GM08714 (cell line): ENCODE measurements around the gene LIMS2.

Experiments used
- H3K4me3 ChIP-seq: fragments of 200-500 bp; sonication (Bioruptor generic); 2 replicates; pipeline ENCODE4 v1.5.1; 2014; ENCODE audit warnings: mild to moderate bottlenecking, low read length, inconsistent platforms
- ZNF274 ChIP-seq: IDR thresholded peaks from 2 replicates; pipeline ENCODE4 v1.6.1; 2012; ENCODE audit warnings: mild to moderate bottlenecking, low read depth, low read length

Gene LIMS2

DNA sequence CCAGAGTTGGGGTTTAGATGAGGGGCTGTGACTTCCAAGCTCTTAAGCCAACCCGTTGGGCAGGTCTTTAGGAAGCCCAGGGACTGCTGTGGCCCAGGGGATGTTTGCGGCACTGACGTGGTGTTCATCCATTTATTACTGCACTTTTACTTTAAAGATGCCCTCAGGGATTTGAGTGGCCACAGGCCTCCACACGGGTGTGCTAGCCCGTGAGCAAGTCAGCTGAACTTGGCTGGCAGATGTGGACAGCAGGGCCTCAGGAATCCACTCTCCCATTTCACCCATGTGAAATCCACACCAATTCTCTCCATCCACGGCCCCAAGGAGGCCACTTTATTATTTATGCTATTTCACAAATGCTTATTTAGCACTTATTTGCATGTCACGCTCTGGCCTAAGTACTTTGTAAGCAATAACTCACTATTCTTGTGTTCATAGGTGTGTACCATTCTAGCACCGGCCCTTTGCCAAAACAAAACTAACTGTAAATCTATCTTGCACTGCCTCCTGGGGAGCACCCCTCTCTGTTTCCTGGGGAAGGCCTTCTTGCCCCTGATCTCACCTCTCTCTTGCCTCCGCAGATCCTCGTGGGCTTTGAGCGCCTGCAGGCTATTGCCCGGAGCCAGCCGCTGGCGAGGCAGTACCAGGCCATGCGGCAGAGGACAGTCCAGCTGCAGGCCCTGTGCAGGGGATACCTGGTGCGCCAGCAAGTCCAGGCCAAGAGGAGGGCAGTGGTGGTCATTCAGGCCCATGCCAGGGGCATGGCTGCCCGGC is 68.5 kb downstream of the LIMS2 start:
- TF ChIP-seq ZNF274, result no peak
- H3K4me3 ChIP-seq, result no peak overlapping the region

DNA sequence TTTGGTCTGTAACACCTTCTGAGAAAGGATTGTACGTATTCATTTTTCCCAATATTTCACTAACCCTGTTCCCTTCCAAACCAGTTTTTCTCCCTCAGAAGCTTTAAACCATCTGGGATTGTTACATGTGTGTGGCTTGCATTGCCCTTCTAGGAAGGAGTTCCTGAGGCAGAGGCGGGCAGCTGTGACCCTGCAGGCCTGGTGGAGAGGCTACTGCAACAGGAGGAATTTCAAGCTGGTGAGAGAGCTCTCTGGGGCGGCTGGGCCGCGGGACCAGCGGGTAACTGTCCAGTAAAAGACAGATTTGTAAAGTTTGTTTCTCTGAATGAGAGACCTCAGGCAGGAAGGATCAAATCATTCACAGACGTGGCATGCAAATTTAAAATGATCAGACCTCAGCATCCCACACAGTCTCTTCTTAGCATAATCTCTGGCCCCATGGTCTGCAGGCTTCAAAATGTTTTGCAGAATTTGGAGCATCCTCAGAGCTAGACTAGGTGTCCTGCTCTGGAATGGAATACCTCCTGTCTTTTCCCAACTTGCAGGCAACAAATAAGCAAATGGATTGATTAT is 69.6 kb downstream of the LIMS2 start:
- H3K4me3 ChIP-seq, result no peak overlapping the region
- TF ChIP-seq ZNF274, result no peak

DNA sequence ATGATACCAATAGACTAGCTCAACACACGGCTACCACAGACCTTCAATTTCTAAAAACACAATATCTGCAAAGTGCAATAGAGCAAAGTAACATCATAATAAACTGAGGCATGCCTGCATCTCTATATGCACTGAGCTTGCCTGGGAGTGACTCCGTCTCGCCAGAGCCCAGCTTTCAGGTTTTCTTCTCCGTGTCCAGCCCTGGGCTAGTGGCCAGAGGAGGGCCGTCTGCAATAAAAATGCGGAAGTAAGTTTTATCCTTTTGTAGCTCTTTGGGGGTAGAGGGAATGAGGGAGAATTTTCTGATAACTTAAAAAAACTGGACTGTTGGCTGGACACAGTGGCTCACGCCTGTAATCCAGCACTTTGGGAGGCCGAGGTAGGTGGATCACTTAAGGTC is 70.3 kb downstream of the LIMS2 start:
- no peak for TF ChIP-seq ZNF274

DNA sequence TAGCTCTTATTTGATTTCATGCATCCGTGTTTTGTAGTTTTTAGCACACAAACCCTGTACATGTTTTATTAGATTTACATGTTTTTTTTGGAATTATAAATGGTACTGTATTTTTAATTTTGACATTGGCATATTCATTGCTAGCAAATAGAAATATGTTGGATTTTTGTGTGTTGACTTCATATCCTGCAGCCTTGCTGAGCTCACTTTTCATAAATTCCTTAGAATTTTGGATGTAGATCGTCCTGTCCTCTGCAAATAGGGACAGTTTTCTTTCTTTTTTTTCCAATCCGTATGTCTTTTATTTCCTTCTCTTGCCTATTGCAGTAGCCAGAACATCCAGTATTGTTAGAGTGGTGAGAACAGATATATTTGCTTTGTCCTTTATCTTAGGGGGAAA is 76.1 kb downstream of the LIMS2 start:
- H3K4me3 ChIP-seq, result no peak overlapping the region

More for the DNA sequence above, 70.3 kb downstream of the LIMS2 start:
- no peak overlapping the region for H3K4me3 ChIP-seq

DNA sequence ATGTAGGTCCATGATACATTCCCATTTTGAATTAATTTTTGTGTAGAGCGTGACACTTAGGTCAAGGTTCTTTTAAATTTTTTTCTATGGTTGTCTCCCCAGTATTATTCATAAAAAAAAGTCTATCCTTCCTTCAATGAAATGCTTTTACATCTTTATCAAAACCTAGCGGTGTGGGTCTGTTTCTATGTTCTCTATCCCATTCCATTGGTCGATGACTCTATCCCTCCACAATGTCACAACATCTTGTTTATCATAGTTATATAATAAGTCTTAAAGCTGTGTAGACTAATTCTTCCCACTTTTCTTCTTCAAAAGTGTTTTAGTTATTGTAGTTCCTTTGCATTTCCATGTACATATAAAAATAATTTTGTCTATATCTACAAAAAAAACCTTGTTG is 76.6 kb downstream of the LIMS2 start:
- TF ChIP-seq ZNF274, result no peak
- H3K4me3 ChIP-seq, result no peak overlapping the region

More for the DNA sequence above, 76.1 kb downstream of the LIMS2 start:
- no peak for TF ChIP-seq ZNF274

DNA sequence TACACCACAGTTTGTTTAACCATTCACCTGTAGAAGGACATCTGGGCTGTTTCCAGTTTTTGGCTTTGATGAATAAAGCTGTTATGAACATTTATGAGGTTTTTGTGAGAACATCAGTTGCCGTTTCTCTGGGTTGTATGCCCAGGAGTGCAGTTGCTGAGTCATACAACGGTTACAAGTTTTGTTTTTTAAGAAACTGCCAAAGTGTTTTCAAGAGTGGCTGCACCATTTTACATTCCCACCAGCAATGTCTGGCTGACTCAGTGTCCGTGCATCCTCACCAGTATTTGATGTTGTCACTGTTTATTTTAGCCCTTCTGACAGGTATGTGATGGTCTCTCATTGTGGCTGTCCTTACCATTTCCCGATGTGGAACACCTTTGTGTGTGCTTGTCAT is 77.3 kb downstream of the LIMS2 start:
- H3K4me3 ChIP-seq, result no peak overlapping the region
- TF ChIP-seq ZNF274, result no peak

DNA sequence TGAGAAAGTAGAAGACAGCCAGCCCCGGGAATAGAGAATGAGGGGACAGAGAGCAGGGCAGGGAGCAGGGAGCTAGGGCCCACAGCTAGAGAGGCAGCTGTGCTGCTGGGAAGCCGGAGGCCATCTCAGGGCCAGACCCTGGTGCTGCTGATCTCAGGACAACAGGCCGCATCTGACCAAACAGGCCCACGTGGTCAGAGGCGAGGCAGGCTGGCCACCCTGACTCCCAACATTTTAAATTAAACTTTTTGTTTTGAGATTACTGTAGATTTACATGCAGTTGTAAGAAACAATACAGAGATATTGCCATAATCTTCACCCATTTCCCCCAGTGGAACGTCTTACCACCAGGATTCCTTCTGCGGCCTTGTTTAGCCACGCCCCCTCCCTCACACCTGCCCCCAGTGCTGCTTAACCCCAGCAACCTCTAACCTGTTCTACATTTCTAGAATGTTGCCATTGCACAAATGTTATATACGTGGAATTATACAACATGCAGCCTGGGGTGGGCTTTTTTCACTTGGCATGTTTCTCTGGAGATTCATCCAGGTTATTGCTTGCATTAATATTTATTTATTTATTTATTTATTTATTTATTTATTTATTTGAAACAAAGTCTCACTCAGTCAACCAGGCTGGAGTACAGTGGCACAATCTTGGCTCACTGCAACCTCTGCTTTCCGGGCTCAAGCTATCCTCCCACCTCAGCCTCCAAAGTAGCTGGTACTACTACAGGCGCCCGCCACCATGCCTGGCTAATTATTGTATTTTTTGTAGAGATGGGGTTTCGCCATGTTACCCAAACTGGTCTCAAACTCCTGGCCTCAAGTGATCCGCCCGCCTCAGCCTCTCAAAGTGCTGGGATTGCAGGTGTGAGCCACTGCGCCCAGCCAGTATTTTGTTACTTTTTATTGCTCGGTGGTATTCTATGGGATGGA is 78.0 kb downstream of the LIMS2 start:
- no peak overlapping the region for H3K4me3 ChIP-seq
- no peak for TF ChIP-seq ZNF274

DNA sequence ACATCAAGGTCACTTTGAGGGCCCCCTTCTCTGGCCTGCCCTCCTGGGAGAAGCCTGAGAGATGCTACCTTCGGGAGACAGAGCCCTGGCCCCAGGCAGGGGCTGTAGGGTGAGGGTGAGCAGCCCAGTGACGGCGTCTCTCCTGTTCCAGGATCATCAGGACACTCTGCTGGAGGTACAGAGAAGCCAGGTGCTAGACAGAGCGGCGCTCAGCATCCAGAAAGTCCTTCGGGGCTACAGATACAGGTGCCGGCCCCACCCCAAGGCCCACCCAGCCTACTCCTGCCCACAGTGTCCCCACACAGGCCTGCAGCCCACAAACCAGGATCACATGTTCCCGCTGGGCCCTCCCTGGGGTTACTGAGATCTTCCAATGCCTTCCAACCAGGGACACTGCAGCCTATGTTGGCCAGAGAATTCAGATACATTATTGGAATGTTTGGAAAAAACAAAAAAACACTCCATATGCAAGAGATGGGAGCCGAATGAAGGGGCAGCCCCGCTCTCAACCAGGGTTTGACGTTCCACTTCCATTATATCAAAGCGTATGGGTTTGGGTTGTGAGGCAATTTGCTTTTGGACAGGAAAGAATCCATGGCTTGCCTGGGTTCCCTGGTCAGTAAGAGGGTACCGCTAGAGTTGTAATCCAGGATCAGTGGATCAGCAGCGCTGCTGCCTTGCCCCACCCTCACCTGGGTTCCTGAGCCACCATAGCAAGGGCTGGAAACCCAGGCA is 78.9 kb downstream of the LIMS2 start:
- TF ChIP-seq ZNF274, result no peak
- no peak overlapping the region for H3K4me3 ChIP-seq

DNA sequence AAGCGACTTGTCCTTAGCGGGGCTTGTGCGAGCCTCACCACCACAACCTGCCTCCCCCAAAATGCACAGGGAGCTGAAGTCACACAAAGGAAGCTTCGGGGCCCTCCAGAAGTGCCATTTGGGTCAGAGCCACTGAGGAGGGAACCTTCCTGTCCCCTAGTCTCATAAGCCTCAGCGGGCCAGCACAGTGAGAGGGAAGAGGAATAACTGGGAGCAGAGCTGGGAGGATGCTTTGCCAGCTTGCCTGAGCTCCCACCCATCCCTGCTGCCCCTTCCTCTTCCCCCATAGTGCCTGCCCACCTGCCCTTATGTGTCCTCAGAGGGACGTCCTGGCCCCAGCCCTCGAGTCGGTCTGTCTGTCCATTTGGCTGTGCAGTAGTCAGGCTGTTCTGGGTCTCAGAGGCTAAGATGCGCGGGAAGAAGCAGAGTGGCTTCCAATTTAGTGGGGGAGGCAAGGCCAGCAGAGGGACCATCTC is 81.2 kb downstream of the LIMS2 start:
- no peak overlapping the region for H3K4me3 ChIP-seq
- no peak for TF ChIP-seq ZNF274

DNA sequence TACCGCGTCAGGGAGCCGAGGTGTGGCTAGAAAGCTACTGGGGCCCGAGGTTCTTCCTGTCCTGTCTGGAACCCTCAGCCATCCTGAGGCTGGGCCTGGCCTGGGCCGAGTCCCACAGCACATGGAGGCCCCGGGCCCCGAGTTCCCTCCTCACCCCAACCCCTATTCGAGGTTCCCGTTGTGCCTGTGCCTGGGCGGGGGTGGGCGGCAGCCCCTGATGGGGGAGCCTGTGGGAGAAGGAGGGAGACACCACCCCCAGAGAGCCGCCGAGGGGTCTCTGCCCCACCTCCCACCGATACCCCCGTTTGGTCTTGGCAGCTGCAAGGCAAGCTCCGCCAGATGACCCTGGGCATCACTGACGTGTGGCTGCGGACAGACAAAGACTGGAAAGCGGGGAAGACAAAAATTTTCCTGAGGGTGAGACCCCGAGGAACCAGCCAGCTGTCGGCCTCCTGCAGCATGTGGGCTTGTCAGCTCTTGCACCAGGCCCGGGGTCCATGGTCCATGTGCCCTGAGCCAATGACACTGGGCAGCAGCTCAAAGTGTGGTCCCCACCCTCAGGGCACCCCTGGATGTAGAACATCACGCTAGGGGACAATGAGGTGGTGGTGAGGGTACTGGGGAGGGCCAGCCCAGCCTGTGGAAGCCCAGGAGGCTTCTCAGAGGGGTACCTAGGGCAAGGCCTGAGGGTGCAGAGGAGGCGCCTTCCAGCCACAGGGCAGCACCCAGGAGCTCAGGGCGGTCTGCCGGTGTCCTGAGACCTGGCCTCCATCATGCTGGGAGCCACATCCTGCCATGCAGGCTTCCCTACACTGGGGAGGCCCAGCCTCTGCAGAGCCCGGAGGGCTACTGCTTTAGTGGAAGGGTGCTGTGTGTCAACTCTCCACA is 81.9 kb downstream of the LIMS2 start:
- no peak for TF ChIP-seq ZNF274
- H3K4me3 ChIP-seq, result no peak overlapping the region

DNA sequence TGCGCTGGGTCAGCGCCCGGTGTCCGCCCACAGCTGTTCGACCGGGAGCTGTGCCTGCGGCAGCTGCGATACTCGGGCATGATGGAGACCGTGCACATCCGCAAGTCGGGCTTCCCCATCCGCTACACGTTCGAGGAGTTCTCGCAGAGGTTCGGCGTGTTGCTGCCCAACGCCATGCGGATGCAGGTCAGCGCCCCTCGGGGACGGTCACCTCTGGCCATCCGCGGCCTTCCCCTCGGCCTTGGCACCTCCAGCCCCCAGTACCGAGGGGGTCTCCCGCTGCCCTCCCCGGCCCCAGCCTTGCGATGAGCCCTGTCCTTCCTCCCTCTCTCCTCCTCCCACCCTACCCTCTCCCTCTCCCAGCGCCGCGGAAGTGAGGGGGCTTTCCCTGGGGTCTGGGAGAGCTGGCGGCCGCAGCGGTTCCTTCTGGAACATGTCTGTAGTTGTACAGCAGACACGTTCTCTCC is 82.5 kb downstream of the LIMS2 start:
- no peak for TF ChIP-seq ZNF274
- H3K4me3 ChIP-seq, result no peak overlapping the region

DNA sequence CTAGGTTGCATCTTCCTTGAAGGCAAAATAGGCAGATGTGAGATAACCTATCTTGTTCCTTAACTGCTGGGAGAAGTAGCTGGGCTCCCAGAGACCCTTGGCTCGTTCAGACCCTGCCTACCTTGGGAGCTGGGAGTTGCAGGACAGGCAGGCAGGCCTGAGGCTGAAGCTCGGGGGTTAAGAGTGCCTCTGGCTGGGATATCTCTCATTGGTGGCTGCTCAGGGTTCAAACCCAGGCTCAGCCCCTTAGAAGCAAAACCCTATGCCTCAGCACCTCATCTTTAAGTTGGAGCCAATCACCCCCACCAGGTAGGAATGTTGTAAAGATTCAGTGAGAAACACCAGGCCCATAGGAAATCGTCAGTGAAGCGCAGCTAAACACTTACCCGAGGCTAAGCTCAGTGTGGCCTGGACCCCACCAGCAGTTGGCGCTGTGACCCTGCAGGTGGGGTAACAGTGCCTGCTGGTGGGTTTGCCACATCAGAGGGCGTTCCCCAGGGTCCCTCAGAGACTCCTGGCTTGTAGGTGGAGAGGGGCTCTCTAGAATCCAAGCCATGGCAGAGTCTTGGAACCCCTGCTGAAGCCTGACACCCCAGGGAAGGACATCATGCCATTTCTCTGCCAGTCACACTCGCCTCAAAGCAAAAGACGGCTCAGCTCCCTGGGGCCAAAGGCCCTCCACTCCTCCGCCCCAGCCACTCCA is 84.0 kb downstream of the LIMS2 start:
- no peak for TF ChIP-seq ZNF274
- H3K4me3 ChIP-seq, result no peak overlapping the region
